IPS-11a (cell line): ENCODE measurements around the gene CA10.

Source experiments
- H3K4me3 ChIP-seq: one replicate; pipeline ENCODE4 v1.5.1; 2013; ENCODE audit warnings: low read depth, low read length, control low read depth

CA10 gene

DNA sequence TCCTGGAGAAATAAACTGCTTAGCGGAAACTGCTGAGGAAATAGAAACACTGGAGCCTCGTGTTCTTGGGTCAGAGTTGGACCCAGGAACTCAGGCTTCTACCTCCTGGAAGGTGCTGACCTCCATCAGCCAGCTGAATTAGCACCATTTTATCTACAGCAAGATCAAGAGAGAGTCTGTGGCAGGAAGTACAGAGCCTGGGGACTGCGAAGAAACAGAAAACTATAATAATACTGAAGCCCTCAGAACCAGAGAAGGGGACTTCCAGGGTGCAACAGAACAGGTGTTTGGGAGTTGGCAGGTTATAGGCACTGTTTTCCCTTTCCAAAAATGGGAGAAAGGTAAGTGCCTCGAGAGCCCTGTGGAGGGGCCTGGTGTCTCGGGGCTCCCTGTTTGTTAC lies 379.7 kb downstream of the CA10 start:
- H3K4me3 ChIP-seq: no peak overlapping the region

DNA sequence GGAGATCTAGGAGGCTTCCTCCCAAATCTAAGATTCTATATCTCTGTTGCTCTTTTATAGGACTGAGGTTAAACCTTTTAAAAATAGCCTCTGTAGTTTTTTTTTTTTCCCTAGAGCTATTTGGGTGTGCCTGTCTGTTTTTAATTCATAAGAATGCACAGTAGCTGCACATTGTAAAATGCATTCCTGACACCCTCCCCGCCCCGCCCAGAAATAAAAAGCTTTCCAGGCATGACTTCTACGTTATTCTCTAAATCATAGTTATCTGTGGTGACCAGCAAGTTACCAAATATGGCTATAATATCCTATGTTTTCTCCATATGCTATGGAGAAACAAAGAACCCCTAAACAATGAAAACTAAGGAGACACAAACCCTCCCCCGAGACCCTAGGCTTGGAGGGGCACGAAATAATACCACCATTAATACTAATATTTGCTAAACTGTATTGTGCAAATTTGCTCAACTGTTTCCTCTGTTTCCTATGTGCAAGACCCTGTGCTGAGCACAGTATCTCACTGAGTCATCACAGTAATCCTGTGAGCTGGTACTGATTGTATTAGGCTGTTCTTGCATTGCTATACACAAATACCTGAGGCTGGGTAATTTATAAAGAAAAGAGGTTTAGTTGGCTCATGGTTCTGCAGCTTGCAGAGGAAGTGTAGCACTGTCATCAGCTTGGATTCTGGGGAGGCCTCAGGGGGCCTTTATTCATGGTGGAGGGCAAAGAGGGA lies 388.3 kb downstream of the CA10 start:
- H3K4me3 ChIP-seq: no peak overlapping the region

DNA sequence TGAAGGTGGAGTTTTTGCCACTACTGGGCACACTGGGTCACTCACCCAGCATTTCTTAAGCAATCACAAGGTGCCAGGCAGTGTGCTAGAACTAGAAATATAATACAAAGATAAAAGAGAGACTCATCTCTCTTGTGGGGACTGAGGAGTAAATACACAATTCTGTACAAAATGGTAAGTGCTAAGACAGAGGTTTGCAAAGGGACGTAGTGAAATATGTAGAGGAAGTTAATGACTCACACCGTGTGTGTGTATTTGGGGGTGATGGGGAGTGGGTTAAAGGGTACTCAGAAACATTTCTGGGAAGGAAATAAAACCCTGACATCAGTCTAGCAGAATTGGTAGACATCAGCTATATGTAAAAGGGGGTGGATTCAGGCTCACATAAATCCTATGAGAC lies 389.3 kb downstream of the CA10 start:
- no peak overlapping the region for H3K4me3 ChIP-seq

DNA sequence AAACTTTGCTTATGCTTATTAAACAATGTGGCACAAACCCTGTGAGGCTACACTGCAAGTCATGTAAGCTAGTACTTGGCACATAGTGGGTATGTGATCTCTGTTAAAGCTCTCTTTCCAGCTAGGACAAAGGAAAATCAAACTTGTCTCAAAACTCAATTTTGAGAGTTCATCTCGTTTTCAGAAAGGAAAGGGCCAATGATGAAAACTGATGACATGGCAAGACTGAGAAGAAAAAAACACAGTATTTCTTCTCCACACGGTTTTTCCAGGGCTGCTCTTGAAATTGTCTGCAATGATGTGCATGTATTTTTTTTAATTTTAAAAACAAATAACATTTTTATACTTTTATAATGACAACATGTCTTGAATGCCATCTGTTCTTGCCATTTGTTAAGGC lies 389.8 kb downstream of the CA10 start:
- H3K4me3 ChIP-seq: no peak overlapping the region

DNA sequence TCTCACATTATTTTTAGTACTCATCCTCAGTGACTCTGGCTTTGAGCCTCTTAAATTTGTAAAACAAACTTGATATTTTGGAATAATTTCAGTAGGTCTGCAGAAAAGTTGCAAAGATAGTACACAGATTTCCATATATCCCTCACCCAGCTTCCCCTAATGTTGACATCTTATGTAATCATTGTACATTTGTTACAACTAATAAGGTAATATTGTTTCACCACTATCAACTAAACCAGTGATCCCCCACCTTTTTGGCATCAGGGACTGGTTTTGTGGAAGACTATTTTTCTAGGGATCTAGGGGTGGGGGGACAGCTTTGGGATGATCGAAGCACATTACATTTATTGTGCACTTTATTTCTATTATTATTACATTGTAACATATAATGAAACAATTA lies 391.2 kb downstream of the CA10 start:
- no peak overlapping the region for H3K4me3 ChIP-seq

DNA sequence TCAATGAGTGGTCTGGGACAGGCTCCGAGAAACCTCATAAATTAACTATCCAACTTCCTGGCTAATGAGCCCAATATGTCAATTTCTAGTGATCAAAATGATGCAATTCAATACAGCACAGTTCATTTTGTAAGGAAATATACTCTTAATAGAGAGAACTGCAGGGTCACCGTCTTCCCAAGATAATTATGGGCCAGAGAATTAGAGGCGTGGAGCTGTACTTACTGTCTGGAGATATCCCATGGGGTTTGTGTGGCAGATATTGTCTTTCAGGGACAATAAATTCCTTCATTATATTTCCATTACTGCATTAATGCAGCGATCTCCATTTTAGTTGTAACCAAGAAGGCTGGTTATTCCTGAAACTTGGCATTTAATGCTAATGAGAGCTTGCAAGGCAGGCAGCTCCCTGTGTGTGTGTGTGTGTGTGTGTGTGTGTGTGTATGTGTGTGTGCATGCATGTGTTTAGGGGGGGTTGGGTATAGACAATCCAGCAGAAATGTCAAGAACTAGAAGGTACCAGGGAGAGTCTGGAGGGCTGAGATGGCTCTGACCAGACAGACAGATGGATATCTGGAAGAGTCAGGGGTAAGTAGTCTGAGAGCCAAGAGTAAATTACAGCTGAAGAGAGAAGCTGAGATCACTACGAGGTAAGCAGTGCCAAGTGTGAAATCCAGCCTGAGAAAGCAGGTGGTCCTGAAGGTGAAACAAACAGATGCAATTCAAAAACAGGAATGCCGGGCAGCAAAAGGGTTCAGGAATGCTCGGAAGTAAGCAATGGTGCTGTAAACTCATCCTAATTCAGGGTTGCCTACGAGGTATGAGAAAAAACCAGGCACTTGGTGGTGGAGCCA lies 393.0 kb downstream of the CA10 start:
- H3K4me3 ChIP-seq: no peak overlapping the region

DNA sequence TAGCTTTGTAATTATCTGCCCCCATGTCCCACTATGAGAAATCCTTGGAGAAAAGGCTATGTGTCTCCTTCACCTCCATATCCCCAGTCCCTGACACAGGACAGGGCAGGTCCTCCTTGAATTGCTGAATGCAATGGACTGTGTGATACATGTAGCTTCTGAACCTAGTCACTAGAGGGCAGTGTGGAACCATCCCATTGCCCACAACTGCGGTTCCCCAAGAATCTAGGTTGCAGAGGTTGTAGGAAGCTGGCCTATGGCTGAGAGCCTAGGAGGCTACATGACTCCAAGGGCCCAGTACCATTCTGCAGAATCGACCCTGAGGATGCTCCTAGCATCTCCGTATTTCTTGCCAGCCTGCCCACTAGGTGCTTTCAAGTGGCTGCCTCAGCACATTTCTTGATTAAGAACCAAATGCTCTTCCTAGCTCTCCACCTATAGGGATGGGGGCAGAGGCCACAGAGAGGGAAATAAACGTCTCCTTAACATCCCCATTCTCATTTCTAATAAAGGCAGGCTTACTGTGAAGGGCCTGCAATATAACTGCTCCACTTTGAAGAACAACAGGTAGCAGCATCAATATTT lies 394.0 kb downstream of the CA10 start:
- no peak overlapping the region for H3K4me3 ChIP-seq

DNA sequence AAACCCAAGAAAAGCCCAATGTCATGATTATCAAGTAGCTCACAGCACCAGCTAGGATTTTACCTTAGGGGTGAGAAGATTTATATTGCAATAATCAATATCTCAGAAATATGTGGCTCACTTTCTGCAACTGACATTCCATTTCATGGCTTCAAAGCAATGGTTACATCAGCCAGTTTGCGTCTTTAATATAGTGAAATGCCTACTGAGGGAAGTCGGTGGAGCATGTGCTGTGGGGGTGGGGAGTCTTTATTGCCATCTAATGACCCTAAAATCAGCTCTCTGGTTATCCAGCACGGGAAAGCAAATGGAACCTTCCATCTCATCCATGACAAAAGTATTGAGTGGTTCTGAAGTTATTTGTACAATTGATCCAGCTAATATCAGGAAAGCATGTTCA lies 395.5 kb downstream of the CA10 start:
- H3K4me3 ChIP-seq: no peak overlapping the region

DNA sequence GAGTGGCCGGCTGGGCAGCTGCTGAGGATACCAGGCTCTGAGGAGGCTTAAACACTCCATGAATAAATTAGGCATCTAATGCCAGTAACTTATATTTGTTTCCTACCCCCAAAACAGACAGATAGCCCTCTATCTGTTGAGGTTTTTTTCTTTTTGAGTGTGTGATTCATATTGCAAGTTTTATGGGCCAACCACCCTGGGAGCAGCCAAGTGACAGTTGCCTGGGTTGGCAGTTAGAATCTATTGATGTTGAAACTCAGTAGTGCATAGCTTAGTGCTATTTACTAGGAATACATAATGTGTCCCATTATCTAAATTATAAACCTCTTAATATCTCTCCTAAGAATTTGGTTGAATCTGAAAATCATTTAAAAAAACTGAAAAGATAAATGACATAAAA lies 397.4 kb downstream of the CA10 start:
- no peak overlapping the region for H3K4me3 ChIP-seq

DNA sequence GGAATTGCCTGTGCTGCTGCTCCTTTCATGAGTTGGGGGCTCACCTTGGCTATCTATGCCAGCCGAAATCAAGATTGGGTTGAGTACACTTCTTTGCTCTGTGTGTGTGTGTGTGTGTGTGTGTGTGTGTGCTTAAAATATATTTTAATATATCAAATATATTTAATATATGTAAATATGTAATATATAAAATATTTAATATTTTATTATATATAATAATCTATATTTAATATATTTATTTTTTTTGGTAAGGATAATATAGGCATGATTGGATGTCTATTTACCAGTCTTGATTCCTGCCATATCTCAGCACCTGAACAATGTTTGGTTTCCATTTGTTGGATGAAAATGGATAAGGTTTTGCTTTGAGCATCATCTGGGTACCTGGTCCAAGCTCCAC lies 399.3 kb downstream of the CA10 start:
- no peak overlapping the region for H3K4me3 ChIP-seq

DNA sequence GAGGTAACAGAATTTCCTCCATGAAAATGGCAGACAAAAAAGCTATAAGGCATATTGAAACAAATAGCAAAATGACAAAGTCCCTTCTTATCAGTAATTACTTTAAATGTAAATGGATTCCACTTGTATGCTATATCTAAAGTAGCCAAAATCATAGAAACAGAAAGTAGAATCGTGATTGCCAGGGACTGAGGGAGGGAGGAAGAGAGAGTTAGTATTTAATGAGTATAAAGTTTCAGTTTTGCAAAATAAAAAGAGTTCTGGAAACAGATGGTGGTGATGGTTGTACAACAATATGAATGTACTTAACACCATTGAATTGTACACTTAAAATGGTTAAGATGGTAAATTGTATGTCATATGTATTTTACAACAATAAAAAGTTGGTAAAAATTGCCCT lies 407.4 kb downstream of the CA10 start:
- no peak overlapping the region for H3K4me3 ChIP-seq

DNA sequence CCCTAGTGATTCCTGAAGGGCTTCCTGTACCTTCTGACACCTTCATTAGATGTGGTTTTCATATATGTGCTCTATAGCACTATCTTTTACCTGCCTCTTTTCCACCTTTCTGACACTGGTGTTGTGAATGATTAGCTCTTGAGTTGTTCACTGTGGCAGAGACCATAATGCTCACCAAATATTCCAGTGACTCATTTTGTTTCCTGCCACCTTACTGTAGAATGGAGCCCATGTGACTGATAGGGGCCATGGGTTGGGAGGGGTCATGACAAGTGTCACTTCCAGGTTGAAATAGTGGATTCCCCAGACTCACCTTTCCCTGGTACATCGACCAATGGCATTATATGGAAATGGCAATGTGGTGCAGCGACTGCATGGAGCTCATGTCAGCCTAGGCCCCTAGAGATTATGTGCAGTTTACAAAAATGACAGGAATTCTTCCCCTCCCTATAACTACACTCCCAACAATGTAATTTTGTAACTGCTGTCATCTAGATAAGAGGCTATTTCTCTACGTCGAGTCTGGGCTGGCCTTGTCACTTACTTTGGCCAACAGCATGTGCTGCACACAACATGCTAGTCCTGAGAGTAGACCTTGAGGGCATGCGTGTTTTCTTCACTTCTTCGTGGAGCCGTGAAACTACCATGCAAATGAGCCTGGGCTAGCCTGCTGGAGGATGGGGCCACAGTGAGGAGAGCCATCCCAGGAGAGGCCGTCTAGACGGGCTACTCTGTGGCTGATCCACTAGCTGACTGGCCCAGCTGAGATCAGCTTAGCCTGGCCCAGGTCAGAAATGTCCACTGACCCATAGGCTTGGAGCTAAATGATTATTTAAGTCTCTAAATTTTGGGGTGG lies 409.5 kb downstream of the CA10 start:
- no peak overlapping the region for H3K4me3 ChIP-seq

DNA sequence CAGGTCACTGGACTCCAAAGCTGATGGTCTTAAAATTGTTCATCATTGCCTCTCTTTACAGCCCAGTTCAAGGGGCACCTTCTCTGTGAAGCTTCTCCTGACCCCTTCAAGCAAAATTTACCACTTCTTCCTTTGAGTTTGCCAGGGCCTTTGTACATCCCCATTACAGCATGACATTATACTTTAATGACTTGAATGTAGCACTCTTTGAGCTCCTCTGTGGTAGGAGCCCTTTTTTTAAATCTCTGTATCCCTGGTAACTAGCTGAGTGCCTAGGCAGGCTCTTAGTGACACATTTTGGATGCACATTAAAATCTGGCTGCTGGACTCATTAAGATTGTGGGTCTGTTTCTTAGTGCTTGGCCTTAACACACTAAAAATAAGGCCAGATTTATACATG lies 412.1 kb downstream of the CA10 start:
- no peak overlapping the region for H3K4me3 ChIP-seq

DNA sequence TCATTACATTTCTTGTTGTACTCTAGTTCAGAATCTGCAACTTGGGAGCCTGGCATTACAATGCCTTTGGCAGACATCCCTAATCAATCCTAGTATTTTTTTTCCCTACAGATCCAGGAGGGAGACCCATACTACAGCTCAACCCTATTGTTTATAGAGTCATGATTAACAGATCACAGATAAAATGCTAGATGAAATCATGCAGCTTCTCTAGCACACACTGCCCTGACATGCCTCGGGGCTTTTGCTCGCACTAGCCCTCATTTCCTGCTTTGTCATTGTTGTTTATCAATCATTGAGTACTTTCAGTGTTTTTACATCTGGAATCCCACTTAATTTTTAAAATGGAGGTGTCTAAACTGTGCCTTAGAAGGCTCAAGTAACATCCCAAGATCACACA lies 412.5 kb downstream of the CA10 start:
- H3K4me3 ChIP-seq: no peak overlapping the region

DNA sequence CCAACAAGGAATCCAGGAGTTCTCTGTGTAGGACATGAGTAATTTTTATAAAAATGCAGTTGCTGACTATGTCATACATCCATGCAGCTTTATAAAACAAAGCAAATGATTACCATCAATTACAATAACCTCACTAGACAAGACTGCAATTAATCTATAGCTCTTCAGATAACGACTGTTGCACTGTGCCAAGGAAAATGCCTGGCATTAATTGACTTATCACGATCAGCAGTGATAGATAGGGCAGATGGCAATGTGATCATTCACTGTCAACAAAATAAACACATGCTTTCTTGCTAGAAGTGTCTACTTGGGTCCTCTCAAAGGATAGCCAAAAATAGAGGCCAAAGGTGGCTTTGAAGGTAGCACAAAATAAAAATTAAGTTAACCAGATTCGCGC lies 415.0 kb downstream of the CA10 start:
- H3K4me3 ChIP-seq: no peak overlapping the region

DNA sequence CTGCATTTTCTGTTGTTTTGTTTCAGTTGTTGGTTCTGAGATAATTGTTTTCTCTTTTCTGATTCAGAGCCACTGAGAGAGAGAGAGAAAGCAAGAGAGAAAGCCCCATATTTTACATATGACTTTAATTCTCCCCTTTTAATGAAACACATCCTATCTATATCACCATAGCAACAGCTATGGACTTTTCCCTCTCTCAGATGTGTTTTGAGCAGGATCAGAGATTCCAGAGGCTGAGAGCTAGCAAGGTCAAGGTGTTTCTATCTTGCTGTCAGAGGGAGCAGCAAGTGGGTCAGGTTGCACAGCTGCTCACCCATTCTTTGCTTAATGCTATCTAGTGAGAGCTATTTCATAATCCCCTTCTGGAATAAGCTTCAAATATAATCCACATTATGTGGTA lies 415.9 kb downstream of the CA10 start:
- no peak overlapping the region for H3K4me3 ChIP-seq

DNA sequence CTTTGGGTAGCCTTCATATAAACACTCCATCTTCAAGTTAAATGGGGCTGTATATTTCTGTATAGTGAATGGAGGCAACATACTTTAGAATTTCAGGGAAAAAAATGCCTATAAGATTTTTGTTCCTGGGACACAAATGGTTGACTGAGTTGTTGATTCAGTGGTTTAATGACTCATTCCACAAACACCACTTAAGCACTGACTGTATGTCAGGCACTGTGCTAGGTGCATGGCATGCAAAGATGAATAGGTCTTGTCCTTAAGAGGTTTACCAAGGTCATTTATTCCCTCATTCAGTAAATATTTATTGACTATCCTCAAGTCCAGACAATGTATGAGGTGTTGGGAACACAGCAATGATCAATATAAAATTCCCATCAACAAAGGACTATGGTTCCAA lies 417.1 kb downstream of the CA10 start:
- H3K4me3 ChIP-seq: no peak overlapping the region

DNA sequence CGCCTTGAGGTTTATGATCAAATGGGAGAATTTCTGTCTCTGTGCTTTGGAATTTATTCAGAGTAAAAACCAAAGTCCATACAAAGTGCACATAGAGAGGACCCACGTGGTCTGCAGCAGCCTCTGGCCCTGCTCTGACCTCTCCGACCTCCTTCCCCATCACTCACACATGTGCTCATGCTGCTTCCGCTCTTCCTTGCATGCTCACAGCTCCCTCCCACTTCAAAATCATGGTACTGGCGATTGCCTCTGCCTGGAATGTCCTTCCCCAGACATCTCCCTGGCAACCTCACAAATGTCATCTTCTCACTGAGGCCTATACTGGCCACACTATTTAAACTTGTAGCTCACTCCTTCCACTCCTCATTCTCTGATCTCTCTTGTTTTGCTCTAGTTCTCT lies 418.0 kb downstream of the CA10 start:
- H3K4me3 ChIP-seq: no peak overlapping the region

DNA sequence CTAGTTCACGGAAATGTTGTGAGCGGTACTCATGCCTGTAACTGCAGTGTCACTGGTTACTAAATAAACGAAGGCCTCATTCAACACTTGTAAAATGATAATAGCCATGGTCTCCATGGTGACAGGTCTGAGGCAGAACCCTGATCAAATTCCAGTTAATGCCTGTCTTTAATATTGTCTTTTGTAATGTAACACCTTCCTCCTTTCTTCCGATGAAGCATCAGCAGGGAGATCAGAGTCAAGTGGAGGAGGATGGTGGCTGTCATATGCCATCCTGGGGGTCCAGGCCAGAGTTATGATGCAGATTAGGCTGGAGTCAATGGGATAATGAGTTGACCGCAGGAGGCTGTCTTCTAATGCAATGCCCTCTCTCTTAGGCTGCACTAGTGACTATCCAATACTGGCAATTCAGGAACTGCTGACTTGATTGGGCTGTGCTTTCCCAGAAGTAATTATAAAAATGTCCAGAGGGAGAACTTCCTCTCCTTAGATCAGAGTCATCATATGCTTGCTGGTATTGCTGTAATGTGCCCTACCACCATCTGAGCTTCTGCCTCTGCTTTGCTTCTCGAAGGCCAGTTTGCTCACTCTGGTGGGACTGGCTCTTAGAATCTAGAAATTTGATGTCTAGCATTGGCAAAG lies 419.1 kb downstream of the CA10 start:
- no peak overlapping the region for H3K4me3 ChIP-seq

DNA sequence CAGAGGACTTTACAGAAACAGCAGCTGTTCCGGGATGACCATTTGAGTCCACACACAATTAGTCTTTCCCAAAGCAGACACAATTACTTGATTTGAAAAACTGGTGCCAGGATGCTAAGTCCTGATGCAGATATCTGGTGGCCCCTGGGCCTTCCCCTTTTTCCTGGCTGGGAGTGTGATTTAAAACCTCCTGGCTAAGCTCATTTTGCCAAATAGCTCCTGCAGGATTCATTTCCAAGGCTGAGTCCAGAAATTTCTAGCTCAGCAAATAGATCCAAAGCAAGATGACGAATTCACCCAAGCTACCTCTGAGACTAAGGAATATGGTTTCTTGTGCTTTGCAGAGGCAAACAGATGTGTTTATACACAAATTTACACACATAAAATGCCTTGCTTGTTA lies 422.2 kb downstream of the CA10 start:
- H3K4me3 ChIP-seq: no peak overlapping the region

DNA sequence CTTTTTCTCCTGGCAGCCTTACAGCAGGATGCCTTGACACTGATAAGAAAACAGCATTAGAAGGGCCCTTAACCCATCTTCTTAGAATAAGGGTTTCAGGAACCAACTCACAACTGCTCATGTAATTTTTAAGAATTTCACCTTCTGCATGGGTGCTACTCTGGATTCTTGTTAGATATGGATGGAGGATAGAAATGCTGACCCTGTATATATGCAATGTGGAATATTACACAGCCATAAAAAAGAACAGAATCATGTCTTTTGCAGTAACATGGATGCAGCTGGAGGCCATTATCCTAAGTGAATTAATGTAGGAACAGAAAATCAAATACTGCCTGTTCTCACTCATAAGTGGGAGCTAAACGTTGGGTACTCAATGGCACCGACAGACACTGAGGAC lies 423.5 kb downstream of the CA10 start:
- H3K4me3 ChIP-seq: no peak overlapping the region
